ENCODE results near the gene TGIF2.
"Not testable (repeated sequence)": the region's sequence is repeated elsewhere in the genome, so short reads cannot be mapped to it uniquely, and the experiment has no call there.

TGIF2 gene

DNA sequence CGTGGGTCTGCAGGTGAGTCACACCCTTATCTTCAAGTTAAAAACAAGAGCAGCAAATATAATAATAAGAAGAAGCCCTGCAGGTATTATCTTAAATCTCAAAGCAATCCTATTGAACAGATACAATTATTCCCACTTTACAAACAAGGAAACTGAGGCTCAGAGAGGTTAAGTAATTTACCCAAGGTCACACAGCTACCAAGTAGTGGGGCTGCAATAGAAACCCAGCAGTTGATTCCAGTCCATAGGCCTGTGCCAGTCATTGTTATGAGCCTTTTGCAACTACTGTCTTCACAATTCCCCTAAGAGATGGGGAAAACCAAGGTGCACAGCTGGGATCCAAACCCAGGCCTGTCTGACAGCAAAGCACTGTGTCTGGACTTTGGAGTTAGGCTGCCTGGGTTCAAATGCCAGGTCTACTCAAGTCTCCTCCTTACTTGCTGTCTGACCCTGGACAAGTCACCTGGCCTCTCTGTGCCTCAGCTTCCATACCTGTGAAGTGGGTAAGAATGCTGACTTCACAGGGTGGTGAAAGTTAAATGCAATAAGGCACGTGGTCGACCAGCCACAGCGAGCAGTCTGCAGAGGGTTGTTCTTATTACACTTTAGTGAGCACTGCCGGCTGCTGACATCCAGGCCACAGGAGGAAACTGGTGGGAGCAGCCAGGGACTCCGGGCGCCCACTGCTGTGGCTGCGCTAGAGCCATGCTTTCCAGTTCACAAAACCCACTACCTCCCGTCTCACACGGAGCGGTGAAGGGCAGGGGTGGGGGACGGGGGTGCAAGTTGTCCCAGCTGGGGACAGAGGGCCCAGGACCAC, 26.0 kb upstream of the TGIF2 start:
- no peak for DNase-seq

GRCh38 chr20:36548006-36548315, 25.4 kb upstream of the TGIF2 start:
- no peak for DNase-seq

DNA sequence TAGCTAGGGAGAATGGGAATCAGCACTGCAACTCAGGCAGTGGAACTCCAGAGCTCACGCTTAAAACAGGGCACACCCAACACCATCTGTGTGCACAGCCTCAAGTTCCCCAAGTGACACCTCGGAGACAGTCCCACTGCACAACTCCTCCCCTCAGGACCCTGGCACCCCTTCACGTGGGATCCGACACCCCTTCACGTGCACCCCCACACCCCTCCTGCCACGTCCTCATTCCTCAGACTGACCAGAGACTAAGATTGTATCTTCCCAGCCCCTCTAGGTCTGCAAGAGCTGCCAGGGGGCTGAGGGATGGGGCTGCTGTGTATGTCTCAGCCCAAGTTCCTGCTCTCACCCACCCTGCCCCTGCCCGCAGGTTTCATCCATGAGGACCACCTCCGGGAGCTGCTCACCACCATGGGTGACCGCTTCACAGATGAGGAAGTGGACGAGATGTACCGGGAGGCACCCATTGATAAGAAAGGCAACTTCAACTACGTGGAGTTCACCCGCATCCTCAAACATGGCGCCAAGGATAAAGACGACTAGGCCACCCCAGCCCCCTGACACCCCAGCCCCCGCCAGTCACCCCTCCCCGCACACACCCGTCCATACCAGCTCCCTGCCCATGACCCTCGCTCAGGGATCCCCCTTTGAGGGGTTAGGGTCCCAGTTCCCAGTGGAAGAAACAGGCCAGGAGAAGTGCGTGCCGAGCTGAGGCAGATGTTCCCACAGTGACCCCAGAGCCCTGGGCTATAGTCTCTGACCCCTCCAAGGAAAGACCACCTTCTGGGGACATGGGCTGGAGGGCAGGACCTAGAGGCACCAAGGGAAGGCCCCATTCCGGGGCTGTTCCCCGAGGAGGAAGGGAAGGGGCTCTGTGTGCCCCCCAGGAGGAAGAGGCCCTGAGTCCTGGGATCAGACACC, 24.4 kb upstream of the TGIF2 start:
- no peak for DNase-seq

DNA sequence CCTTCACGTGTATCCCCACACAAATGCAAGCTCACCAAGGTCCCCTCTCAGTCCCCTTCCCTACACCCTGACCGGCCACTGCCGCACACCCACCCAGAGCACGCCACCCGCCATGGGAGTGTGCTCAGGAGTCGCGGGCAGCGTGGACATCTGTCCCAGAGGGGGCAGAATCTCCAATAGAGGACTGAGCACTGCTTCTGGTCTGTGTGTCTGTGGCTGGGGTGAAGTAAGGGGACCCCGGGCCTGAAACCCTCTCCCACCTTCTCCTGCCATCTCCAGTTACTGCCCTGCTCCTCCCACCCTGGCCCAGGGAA, 23.8 kb upstream of the TGIF2 start:
- DNase-seq: no peak

- DNase-seq: no peak
Observed at GRCh38 chr20:36549942-36550789, 23.2 kb upstream of the TGIF2 start.

GRCh38 chr20:36550790-36551299, 22.6 kb upstream of the TGIF2 start:
- DNase-seq: no peak

DNA sequence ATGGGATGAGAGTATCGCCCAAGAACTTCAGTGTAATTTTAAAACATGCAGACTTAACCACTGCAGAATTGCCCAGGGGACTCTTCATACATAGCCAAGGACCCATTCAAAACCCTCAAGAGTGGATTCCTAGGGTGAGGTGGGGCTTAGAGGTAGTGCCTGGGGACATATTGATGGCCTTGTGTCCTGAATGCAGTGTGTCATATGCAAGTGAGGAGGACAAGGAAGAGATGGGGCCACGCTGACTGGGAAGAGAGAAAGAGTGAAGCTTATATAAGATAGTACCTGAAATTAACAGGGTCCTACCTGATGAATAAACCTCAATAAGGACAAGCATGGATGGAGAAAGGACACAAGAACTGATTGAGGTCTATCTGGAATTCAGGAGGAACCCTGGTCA, 18.1 kb upstream of the TGIF2 start:
- no peak for DNase-seq

GRCh38 chr20:36562724-36563123, 10.7 kb upstream of the TGIF2 start:
- no peak for DNase-seq

GRCh38 chr20:36563374-36563773, 10.0 kb upstream of the TGIF2 start:
- no peak for DNase-seq

- not testable (repeated sequence) for DNase-seq
Observed at GRCh38 chr20:36564078-36564725, 9.2 kb upstream of the TGIF2 start.

GRCh38 chr20:36564726-36565121, 8.7 kb upstream of the TGIF2 start:
- not testable (repeated sequence) for DNase-seq

DNA sequence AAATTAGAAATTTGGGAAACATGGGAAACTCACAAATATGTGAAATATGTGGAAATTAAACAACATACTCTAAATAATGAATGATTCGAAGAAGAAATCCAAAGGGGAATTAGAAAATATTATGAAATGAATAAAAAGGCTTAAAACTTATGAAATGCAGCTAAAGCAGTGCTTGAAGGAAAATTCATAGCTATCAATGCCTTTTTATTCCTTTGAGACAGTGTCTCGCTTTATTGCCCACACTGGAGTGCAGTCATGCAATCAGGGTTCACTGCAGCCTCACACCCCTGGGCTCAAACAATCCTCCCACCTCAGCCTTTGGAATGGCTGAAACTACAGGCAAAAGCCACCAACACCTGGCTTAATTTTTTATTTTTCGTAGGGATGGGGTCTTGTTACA, 7.9 kb upstream of the TGIF2 start:
- DNase-seq: no peak

GRCh38 chr20:36569847-36570429, 3.5 kb upstream of the TGIF2 start:
- no peak for DNase-seq

DNA sequence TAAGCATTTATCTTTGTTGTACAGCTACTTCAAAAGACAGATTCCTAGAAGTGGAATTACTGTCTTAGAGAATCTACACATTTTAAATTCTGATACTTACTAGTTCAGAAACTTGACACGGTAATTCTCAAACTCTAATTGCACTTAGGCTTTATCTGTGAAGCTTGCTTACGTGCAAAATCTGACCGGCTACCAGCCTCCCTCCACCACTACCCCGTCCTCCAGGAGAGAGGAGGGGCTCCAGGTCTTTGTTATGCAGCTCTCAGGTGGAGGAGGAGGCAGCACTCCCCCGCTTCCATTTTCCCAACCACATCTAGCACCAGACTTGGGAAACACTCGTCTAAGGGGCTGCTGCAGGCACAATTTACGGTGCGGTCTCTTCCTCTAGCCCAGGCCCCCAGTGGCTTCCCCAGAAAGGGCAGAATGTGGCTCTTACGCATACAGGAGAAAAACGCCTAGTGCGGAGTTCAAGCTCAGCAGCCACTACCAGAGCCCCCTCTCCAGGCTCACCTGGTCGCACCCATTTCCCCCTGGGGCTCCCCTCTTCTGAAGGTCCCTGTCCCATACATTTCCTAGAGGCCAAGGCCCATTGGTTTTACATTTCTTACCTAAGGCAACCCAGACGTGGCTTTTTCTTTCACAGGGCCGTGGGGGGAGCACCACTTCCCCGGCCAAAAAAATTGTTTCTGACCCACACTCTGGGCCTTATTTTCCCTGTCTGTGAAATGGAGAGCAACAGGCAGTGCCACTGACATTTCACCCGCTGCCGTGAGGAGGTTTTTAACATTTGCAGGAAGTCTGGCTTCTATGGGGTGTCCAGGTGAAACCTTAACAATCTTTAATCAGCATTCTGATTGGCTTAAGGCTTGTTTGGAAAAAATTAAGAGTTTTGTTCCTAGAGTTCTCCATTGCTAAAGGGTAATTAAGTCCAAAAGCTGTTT, 1.6 kb upstream of the TGIF2 start:
- no peak for DNase-seq

GRCh38 chr20:36572701-36573102, 695 bp upstream of the TGIF2 start:
- peak; percentile 58 to 64 for DNase-seq

GRCh38 chr20:36573798-36574365, 485 bp downstream of the TGIF2 start:
- peak in 1 of 2 donors; percentile 21 for DNase-seq

- DNase-seq: peak; percentile 31 to 37
Observed at GRCh38 chr20:36574366-36575135, 1.2 kb downstream of the TGIF2 start.

GRCh38 chr20:36576081-36576445, 2.7 kb downstream of the TGIF2 start:
- DNase-seq: no peak

- DNase-seq: no peak
Observed at GRCh38 chr20:36578356-36579041, 5.1 kb downstream of the TGIF2 start.
